GM18526 (cell line): ENCODE results near the gene TSPAN5.

Experiments used
- POLR2A ChIP-seq: IDR thresholded peaks from 3 replicates; pipeline ENCODE4 v1.6.1; 2011; ENCODE audit not compliant: insufficient read length; ENCODE audit errors: extremely low read depth

TSPAN5 gene

DNA sequence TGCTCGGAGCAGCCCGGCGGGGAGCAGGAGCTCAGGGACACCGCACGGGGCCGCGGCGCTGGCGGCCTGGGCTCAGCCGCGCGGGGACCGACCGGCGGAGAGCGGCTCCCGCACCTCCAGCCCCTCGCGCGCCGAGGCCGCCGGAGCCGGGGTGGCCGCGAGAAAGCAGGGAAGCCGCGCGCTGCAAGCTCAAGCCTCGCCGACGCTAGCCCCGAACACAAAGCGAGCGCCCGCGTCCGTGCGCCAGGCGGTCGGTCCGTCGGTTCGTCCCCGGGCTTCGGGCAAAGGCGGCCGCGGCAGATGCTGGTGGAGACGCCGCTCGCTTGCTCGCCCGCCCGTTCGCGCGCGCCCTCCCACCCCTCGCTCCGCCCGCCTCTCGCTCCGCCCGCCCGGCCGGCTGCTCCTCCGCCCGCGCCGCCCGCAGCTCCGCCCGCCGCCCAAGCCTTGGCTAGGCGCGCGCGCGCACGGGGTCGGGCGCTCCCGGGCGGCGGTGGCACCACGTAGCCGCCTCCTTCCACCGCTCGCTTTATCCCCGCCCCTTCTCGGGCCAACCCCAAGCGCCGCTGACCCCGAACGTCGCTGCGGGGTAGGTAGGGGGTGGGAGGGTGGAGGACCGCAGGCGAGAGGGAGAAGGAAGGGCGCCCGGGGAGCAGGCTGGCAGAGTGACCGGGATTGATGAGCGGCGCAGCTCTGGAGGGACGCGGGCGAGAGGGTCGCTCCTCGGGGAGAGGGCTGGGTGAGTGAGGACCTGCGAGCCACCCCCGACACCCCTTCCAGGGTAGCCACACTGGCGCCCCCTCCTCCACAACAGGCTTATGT lies at the start of gene TSPAN5:
TSS of gene TSPAN5 (minus strand) at position 325 of the 819 bp plus-strand sequence.
- peak; percentile 26 for TF ChIP-seq POLR2A

DNA sequence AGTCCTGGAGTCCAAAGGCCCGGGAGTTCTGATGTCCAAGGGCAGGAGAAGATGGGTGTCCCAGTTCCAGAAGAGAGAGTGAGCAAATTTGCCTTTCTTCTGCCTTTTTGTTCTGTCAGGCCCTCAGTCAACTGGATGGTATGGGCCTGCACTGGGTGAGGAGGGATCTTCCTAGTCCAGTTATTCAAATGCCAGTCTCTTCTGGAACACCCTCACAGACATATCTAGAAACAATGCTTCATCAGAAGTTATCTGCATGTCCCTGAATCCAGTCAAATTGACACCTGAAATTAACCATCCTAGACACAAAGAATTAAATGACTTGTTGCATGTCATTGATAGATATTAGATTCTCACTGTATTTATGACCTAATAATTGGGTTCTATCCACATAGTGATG lies 48.5 kb upstream of the TSPAN5 start:
- TF ChIP-seq POLR2A = no peak

DNA sequence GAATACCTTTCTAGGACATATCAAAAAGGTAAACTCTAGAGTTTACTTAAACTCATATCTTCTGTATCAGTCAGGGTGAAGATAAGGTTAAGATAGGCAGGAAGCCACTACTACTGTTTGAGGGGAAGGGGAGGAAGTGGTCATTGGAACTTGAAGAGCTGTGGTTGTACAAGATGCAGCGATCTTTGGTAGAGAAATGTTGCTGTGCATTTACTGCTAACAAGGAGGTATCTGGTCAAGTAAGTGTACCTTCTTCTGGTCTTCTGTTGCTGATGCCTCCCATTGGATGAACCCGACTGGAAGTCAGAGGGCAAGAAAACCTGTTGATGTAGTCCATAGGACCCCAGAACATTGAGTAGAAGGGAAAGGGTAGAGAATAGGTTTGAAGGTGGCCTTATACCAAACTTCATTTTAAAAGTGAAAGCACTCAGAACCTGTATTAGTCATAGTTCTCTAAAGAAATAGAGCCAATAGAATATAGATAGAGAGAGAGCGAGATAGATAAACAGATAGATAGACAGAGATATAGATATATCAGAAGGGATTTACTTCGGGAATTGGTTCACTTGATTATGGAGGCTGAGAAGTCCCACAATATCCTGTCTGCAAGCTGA lies 47.9 kb upstream of the TSPAN5 start:
- TF ChIP-seq POLR2A = no peak

DNA sequence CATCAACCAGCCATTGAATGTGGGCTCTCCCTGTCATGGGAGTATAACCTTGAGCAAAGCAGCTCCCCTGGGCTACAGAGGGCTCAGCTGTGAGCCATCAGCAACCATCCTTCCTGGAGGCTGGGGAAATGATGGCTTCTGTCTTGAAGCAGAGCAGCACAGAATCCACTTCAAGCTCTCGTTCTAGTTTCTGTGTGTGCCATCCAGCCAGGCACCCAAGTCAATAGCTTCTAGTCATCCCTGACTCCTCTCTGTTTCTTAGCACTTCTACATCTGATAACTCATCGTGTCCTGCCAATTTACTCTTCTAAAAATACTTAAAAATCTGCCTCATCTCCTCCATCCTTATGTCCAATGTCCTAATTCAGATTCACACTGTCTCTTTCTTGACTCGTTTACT lies 42.2 kb upstream of the TSPAN5 start:
- TF ChIP-seq POLR2A = no peak

DNA sequence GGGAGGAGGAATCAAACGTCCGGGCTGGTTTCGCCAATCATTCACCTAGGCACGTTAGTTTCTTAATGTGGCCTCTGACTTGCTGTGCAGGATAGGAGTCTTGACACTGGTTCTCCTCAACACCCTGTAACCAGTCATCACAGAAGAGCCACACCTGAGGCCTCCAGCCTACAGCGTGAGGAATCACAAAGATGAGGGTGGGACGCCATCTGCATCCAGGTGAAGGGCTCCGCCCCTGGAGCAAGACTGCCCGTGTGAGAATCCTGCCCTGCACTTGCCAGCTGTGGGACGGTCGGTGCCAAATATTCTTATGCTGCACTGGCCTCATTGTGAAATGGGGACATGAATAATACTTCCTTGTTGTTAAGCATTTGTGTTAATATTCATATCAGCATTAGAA lies 35.7 kb upstream of the TSPAN5 start:
- TF ChIP-seq POLR2A = no peak

DNA sequence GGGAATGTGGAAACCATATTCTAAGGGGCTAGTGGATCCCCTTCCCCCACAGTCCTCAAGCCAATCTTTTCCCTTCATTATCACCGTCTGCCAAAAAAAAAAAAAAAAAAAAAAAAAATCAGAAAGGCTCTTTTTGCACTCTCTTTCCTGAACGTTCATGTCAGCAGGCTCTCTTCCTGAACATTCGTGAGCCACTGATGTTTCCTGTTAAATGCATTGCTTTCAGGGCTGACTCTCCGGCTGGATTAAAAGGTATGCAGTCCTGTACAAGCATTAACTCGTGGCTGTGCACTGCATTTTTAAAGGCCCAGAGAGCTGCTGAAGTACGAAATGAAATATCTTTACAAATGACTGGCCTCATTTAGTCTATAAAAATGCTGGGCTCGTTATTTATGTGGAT lies 34.0 kb upstream of the TSPAN5 start:
- no peak for TF ChIP-seq POLR2A

DNA sequence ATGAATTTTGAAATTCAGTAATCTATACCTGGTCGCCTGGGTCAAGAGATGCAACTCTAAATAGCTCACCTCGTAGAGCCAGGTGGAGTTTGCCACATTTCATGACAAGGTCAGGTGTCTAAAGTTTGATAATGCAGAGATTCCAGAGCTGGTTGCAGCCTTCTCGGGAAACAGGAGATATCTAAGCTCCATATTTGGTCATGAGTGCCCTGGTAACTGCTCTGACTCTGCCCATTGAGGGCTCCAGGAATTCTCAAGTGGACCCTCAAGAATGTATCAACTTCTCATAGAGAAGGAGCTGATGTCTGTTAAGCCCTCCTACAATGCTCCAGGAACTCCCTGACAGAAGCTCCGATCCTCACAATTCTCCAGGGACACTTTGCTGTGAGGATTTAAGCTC lies 33.2 kb upstream of the TSPAN5 start:
- TF ChIP-seq POLR2A = no peak

DNA sequence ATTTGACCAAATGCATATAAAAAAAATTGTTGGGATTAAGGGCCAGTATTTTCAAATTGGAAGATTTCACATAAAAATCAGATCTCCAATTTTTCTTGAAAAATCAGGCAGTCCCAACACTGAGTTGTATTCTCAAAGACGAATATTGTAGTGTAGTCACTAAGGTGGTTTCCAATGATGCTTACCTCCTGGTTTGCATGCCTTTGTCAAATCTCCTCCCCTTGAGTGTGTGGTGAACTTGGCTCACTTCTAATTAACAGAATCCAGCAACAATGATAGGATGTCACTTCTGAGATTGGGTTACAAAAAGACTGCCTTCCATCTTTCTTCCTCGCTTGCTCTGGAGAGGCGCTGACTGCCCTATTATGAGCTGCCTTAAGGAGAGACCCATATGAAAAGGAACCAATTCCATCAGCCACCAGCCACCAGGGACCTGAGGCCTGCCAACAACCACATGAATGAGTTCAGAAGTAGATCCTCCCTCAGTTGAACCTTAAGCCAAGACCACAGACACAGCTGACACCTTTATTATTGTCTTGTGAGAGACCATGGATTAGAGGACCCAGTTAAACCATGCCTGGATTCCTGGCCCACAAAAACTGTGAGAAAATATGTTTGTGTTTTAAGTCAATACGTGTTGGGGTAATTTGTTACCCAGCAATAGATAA lies 31.2 kb upstream of the TSPAN5 start:
- TF ChIP-seq POLR2A = no peak

DNA sequence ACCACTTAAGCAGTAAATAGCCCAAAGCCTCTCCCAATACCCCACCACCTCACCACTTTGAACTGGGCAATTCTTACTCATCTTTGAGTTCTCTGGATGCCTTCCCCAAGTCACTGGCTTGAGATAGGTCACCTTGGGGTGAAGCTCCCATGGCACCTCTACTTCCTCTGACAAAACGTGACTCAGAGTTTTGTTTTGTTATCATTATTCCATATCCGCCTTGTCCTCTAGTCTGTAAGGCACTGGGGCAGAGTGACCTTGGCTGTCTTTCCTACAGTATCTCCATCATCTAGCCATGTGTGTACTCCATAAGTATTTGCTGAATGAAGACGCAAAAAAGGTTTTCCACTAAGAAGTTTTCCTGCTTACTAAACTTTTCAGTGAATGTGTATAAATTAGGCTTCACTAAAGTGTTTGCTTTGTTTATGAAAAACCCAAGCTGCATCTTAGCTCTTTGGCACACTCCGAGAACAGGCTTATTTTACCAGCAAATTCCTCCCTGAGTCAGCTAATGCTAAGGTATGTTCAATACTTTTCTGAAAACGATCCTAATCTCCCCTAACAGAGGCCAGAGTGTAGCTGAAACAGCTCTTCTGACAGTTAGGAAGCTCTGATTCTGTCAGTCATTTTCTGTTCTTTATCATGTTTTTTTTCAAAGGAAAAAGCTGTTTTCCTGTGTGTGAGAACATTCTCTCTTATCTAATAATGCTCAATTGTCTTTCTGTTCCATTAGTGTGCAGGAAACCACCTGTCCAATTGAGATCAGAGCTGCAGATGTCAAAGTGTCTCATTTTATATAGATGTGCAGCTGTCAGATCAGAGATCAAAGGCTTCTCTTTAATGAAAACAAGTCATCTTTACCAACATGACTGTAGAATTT lies 30.2 kb upstream of the TSPAN5 start:
- TF ChIP-seq POLR2A = no peak

DNA sequence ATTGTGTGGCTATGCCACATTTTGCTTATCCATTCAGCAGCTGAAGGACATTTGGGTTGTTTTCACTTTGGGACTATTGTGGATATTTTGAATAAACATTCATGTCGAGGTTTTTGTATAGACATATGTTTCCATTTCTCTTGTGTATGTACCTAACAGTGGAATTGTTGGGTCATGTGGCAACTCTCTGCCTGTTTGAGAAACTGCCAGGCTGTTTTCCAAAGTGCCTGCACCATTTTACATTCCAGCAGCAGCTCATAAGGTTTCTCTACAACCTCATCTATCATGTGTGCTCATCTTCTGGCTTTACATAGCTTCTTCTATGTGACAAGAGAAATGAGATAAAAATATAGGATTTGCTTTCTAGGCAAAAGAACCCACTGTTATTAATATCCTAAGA lies 29.5 kb upstream of the TSPAN5 start:
- no peak for TF ChIP-seq POLR2A

DNA sequence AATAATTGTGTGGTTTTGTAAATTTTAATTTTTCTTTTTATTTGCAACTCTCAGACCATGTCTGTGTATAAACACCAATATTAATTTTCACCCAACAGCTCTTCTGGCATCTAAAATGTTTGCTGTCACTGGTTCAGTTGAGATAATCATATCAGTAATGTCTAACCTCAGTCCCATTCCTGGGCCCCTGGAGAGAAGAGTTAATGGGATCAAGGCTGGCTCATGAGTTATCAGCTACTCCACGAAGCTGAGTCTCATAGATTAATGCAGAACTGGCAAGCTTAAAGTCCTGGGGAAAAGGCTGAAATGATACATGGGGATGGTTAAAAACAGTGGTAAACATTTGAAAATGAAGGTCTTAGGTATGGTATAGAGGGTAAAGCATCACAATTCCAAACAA lies 28.4 kb upstream of the TSPAN5 start:
- no peak for TF ChIP-seq POLR2A

DNA sequence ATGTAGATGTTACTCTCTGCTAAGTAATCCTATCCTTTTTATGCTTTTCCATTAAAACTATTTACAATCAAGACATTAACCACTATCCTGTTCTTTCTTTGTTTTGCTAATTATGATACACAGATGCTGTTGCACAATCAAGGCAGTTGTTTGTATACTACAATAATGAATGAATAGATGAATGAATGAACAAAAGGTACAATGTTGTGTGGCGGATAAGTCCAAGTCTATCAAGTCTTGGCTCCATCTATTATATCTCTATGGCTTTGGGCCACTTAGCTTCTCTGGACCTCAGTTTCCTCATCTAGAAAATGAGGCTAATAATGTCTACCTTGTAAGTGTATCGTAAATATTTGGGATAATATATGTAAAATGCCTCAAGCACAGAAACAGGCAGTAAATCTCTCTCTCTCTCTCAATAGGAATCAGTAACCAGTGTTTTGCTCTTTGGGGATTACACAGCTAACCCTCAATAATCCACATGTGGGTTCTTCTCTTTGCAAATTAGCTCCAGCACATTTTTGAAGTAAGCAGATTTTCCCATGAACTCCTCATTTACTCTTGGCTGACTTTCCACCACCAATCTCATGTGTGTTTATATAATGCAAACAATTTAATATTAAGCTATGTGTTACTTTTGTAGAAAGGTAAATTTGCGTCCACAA lies 27.8 kb upstream of the TSPAN5 start:
- no peak for TF ChIP-seq POLR2A

DNA sequence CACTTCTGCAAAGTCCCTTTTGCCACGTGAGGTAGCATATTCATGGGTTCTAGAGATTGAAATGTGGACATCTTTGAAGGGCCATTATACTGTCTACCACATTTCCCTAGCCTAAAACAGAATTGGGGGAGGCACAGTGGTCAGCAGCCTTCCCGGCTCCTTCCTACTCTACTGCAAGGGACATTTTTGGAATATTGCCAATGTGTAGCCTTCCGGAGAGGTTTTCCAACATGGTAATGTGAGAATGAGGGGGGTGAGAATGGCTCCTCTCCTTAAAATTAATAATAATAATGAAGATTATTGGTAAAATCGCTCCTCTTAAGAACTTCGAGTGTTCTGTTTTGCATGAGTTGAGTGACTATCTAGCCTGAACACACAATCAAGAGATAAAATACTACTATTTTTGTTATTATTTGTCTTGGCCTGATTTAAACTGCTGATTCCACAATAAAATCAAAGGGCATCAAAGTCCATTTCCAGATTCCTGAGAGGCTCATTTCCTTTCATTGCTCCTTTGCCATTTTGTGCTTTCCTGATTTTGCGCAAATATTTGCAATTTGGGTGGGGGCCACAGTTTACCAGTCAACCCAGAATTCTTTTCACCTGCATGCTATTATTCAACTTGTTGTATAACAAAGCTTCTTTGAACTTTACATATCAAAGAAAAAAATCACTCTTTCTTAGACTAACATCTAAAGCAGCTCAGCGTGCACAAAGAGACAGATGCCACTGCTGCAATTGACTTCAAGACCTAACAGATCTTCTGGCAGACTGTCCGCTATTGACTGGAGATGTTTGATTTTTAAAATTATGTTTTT lies 27.0 kb upstream of the TSPAN5 start:
- no peak for TF ChIP-seq POLR2A

DNA sequence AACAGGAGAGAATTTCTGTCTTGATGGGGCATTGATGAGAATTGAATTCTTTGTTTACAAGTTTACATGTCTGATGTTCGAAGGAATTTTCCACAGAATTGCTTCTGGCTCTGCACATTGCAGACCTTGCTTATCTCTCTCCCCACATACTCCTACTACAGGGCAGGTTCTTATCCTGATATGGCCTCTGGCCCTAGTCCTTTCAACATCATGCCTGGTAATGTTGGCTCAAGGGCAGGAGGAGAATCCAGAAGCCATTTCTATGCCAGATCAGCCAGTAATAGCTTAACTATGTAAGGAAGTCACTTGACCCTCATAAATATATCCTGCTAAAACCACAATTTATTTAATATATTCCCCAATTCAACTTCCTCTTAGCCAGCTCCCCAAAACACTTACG lies 24.3 kb upstream of the TSPAN5 start:
- TF ChIP-seq POLR2A = no peak
